Neuron (in vitro differentiated cells): ENCODE data around the gene PPP1R26.
A peak's percentile ranks its signal among the peaks of the same experiment; 100 is the strongest.

ENCODE experiments used
- H2AFZ ChIP-seq: one replicate; pipeline ENCODE4 v1.6.1; 2013; ENCODE audit warnings: low read depth, mild to moderate bottlenecking, inconsistent platforms, low read length, moderate library complexity
- H3K27me3 ChIP-seq: one replicate; pipeline ENCODE4 v1.6.1; 2013; ENCODE audit warnings: low read length; ENCODE audit not compliant: insufficient read depth
- H3K36me3 ChIP-seq: one replicate; pipeline ENCODE4 v1.6.1; 2013; ENCODE audit warnings: low read length; ENCODE audit not compliant: insufficient read depth
- H3K4me1 ChIP-seq: one replicate; pipeline ENCODE4 v1.6.1; 2013; ENCODE audit warnings: low read length; ENCODE audit not compliant: insufficient read depth
- H3K4me3 ChIP-seq: 2 replicates; pipeline ENCODE4 v1.5.1; 2013; ENCODE audit warnings: mild to moderate bottlenecking, low read length, moderate library complexity
- H3K9me3 ChIP-seq: one replicate; pipeline ENCODE4 v1.6.1; 2013; ENCODE audit warnings: low read length

Gene PPP1R26

GRCh38 chr9:135486267-135487065 lies 6.9 kb downstream of the PPP1R26 start:
- Histone ChIP-seq H2AFZ (no peak overlapping the region), H3K36me3 (peaks cover 54% of the 10 kb centered on the region)

GRCh38 chr9:135487281-135488012 lies 7.9 kb downstream of the PPP1R26 start:
- Histone ChIP-seq H3K9me3 (no peaks in the 10 kb centered on the region), H2AFZ (no peak overlapping the region)

More at GRCh38 chr9:135486267-135487065, 6.9 kb downstream of the PPP1R26 start:
- Histone ChIP-seq H3K4me1 (peaks cover 3% of the 10 kb centered on the region), H3K9me3 (no peaks in the 10 kb centered on the region), H3K27me3 (no peaks in the 10 kb centered on the region), H3K4me3 (no peak overlapping the region)

GRCh38 chr9:135488013-135488330 lies 8.4 kb downstream of the PPP1R26 start:
- Histone ChIP-seq H3K9me3 (no peaks in the 10 kb centered on the region), H3K36me3 (peaks cover 54% of the 10 kb centered on the region), H3K4me3 (no peak overlapping the region)

More at GRCh38 chr9:135487281-135488012, 7.9 kb downstream of the PPP1R26 start:
- Histone ChIP-seq H3K27me3 (no peaks in the 10 kb centered on the region), H3K4me1 (peaks cover 3% of the 10 kb centered on the region), H3K4me3 (no peak overlapping the region), H3K36me3 (peaks cover 54% of the 10 kb centered on the region)

GRCh38 chr9:135488527-135488926 lies 8.9 kb downstream of the PPP1R26 start:
- Histone ChIP-seq H3K27me3 (no peaks in the 10 kb centered on the region), H3K36me3 (peaks cover 50% of the 10 kb centered on the region)

More at GRCh38 chr9:135488013-135488330, 8.4 kb downstream of the PPP1R26 start:
- H3K27me3 ChIP-seq = no peaks in the 10 kb centered on the region
- no peak overlapping the region for H2AFZ ChIP-seq
- H3K4me1 ChIP-seq = peaks cover 3% of the 10 kb centered on the region

GRCh38 chr9:135489188-135489906 lies 9.8 kb downstream of the PPP1R26 start:
- no peak overlapping the region for H3K4me3 ChIP-seq
- peaks cover 3% of the 10 kb centered on the region for H3K4me1 ChIP-seq
- H3K36me3 ChIP-seq = peaks cover 42% of the 10 kb centered on the region
- H3K27me3 ChIP-seq = no peaks in the 10 kb centered on the region
- no peaks in the 10 kb centered on the region for H3K9me3 ChIP-seq
- no peak overlapping the region for H2AFZ ChIP-seq

More at GRCh38 chr9:135488527-135488926, 8.9 kb downstream of the PPP1R26 start:
- Histone ChIP-seq H3K9me3 (no peaks in the 10 kb centered on the region), H2AFZ (no peak overlapping the region), H3K4me1 (peaks cover 3% of the 10 kb centered on the region), H3K4me3 (no peak overlapping the region)

- Histone ChIP-seq H3K4me1 (peaks cover 3% of the 10 kb centered on the region), H3K36me3 (peaks cover 32% of the 10 kb centered on the region), H3K27me3 (no peaks in the 10 kb centered on the region), H2AFZ (no peak overlapping the region), H3K4me3 (no peak overlapping the region), H3K9me3 (no peaks in the 10 kb centered on the region)
Measured at GRCh38 chr9:135490166-135490870, 10.7 kb downstream of the PPP1R26 start.

GRCh38 chr9:135490980-135491464 lies 11.4 kb downstream of the PPP1R26 start:
- Histone ChIP-seq H3K9me3 (no peaks in the 10 kb centered on the region), H2AFZ (no peak overlapping the region), H3K4me1 (peaks cover 3% of the 10 kb centered on the region), H3K36me3 (peaks cover 26% of the 10 kb centered on the region), H3K27me3 (no peaks in the 10 kb centered on the region), H3K4me3 (no peak overlapping the region)

- H3K36me3 ChIP-seq = peaks cover 18% of the 10 kb centered on the region
- H2AFZ ChIP-seq = no peak overlapping the region
- H3K4me3 ChIP-seq = no peak overlapping the region
- peaks cover 3% of the 10 kb centered on the region for H3K4me1 ChIP-seq
- no peaks in the 10 kb centered on the region for H3K27me3 ChIP-seq
- no peaks in the 10 kb centered on the region for H3K9me3 ChIP-seq
Measured at GRCh38 chr9:135491764-135492163, 12.2 kb downstream of the PPP1R26 start.

- Histone ChIP-seq H3K4me1 (peaks cover 3% of the 10 kb centered on the region), H3K9me3 (no peaks in the 10 kb centered on the region), H3K27me3 (no peaks in the 10 kb centered on the region), H2AFZ (no peak overlapping the region), H3K4me3 (no peak overlapping the region), H3K36me3 (peaks cover 7% of the 10 kb centered on the region)
Measured at GRCh38 chr9:135492886-135493669, 13.5 kb downstream of the PPP1R26 start.

- Histone ChIP-seq H3K4me1 (peaks cover 8% of the 10 kb centered on the region), H3K27me3 (no peaks in the 10 kb centered on the region), H3K9me3 (no peaks in the 10 kb centered on the region), H2AFZ (no peak overlapping the region), H3K36me3 (no peaks in the 10 kb centered on the region), H3K4me3 (no peak overlapping the region)
Measured at GRCh38 chr9:135494791-135495559, 15.4 kb downstream of the PPP1R26 start.

GRCh38 chr9:135498381-135499126 lies 19.0 kb downstream of the PPP1R26 start:
- Histone ChIP-seq H2AFZ (peak overlapping the region; percentile 83), H3K9me3 (no peaks in the 10 kb centered on the region), H3K4me1 (peaks cover 21% of the 10 kb centered on the region), H3K36me3 (peaks cover 14% of the 10 kb centered on the region), H3K4me3 (peak overlapping the region; percentile 83), H3K27me3 (no peaks in the 10 kb centered on the region)
